CD4-positive, alpha-beta T cell (primary cell): ENCODE measurements around the gene ESR1. TPM values are rescaled to one million over a fixed set of nuclear protein-coding genes. Genes with fewer than 3 reads are reported as not detected.

ENCODE experiments used
- ATAC-seq: fragments of 200-7000 bp; cut with Tn5 transposase; one replicate; pipeline ENCODE4 v1.10.0; 2022; ENCODE audit warnings: mild to moderate bottlenecking; ENCODE audit not compliant: poor library complexity
- CTCF ChIA-PET: fragments of 350-600 bp; sonication (Branson Sonifier 250); formaldehyde crosslinking; loops from one replicate; lab custom pipeline; 2021; ENCODE audit warnings: antibody characterized with exemption, inconsistent platforms; lab: Charles Lee
- POLR2A ChIA-PET: fragments of 350-600 bp; sonication (Branson Sonifier 250); formaldehyde crosslinking; loops from one replicate; lab custom pipeline; 2021; ENCODE audit warnings: antibody characterized with exemption, inconsistent platforms; lab: Charles Lee
- DNase-seq, 14 experiments: peaks; one replicate each; pipeline ENCODE4 v3.0.0-alpha.2; 2013 to 2020; ENCODE audit warnings: mixed read lengths in 2 of 14
- H3K27ac ChIP-seq, 2 donors: one replicate each; pipeline versions ENCODE4 v1.5.1 to v1.7.0; 2013; ENCODE audit warnings: low read length in 2 of 2, low read depth in 1 of 2, mild to moderate bottlenecking in 1 of 2
- H3K27me3 ChIP-seq, 2 experiments: 1 replicate in 1 of 2; 2 replicates in 1 of 2; pipeline versions ENCODE4 v1.6.1 to v1.7.0; 2013; ENCODE audit warnings: low read length in 2 of 2, control low read depth in 1 of 2, mild to moderate bottlenecking in 1 of 2, moderate library complexity in 1 of 2; ENCODE audit not compliant: insufficient read depth in 2 of 2, control insufficient read depth in 1 of 2
- H3K36me3 ChIP-seq: one replicate; pipeline ENCODE4 v1.6.1; 2013; ENCODE audit warnings: low read length, control low read depth; ENCODE audit not compliant: insufficient read depth
- H3K4me1 ChIP-seq: one replicate; pipeline ENCODE4 v1.6.1; 2013; ENCODE audit warnings: low read length, control low read depth; ENCODE audit not compliant: insufficient read depth
- H3K4me3 ChIP-seq: one replicate; pipeline ENCODE4 v1.5.1; 2013; ENCODE audit warnings: mild to moderate bottlenecking, low read length, moderate library complexity
- H3K9me3 ChIP-seq, 2 experiments: 1 replicate in 1 of 2; 2 replicates in 1 of 2; pipeline versions ENCODE4 v1.6.1 to v1.7.0; 2013; ENCODE audit warnings: low read length in 2 of 2, mild to moderate bottlenecking in 2 of 2, control low read depth in 1 of 2, moderate library complexity in 1 of 2; ENCODE audit not compliant: control insufficient read depth in 1 of 2, insufficient read depth in 1 of 2
- H3K27ac Mint-ChIP-seq: one replicate; pipeline ENCODE4 v1.8.0; 2020; ENCODE audit warnings: mixed read lengths
- H3K27me3 Mint-ChIP-seq: one replicate; pipeline ENCODE4 v1.8.0; 2021; ENCODE audit warnings: mixed read lengths
- H3K36me3 Mint-ChIP-seq: one replicate; pipeline ENCODE4 v1.8.0; 2021; ENCODE audit warnings: low read depth, mixed read lengths
- H3K4me1 Mint-ChIP-seq: one replicate; pipeline ENCODE4 v1.8.0; 2021; ENCODE audit warnings: low read depth, mixed read lengths
- H3K4me3 Mint-ChIP-seq: one replicate; pipeline ENCODE4 v1.8.0; 2020; ENCODE audit warnings: mild to moderate bottlenecking, mixed read lengths
- H3K9me3 Mint-ChIP-seq: one replicate; pipeline ENCODE4 v1.8.0; 2020; ENCODE audit warnings: mixed read lengths
- intact Hi-C, 2 experiments: fragments of 100-400 bp; cut with DNase I in 1 of 2; cut with micrococcal nuclease in 1 of 2; formaldehyde crosslinking; loops; one replicate each; pipeline versions ENCODE4 v1.15.1 to v1.9.0; 2023 to 2025; cut with DNase I, micrococcal nuclease
- total RNA-seq, 174 experiments: library from RNA in 2 of 174; stranded (reverse) in 2 of 174; gene quantifications; one replicate each; pipeline ENCODE4 v1.2.3 and lab custom pipeline; 2021 to 2026
- TF ChIP-seq, protein P1 (sequence below): fragments of 200-600 bp; IDR thresholded peaks from one replicate; pipeline ENCODE4 v1.8.0; 2022; ENCODE audit warnings: antibody characterized with exemption, mild to moderate bottlenecking

ESR1 gene
- total RNA-seq, 2 experiments from 2014 or later, result 2.6 to 2.8 TPM

DNA sequence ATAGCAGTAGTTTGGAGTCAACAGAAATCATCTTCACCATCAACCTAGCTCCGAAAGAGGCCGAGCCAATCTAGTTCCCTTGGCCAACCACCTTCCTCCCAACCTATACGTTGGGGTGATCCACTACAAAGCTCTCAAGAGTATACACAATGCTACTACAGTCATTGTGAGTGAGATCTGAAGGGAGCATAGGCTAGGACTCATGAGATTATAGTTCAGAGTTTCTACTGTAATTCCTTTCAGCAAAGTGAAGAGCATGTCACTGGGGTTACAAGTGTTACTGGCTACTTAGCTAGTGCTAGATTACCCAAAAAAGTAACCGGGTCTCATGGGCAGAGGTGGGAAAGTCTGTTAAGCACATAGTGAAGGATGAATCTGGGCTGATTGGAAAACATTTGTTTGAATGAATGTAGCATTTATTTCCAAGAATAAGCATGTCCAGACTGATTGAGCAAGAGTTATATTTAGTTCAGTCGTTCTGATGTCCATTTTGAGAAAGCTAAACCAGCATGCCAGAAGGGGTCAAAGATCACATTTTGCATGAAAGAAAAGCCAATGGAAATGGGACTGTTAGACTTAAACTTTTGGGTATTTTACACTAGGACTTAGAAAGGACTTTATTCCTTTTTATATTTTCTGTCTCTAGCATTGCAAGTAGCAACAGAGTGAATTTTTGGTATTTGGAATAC, 10.5 kb upstream of the ESR1 start:
- no peaks in the 10 kb centered on the region for H3K4me1 ChIP-seq
- CTCF ChIA-PET, result no interaction called here

DNA sequence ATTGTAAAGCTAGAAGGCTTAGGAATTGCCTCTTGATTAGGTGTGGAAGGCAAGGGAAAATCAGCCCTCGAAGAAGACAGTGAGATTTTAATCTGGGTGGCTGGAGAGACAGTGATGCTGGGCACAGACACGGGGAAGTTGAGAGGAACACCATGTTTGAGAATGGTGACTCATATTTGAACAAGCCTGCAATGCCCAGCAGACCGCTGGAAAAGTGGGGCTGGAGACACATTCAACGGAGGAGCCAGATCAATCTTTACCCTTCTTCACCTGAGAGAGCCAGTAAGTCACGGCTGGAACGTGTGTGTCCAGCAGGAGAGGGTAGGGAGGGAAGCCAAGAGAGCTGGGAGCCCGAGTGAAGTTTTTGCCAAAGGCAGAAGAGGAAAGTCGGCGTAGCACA, 3.7 kb upstream of the ESR1 start:
- Mint-ChIP-seq H3K36me3 (no peaks in the 10 kb centered on the region), H3K27me3 (peaks cover 47% of the 10 kb centered on the region), H3K4me1 (peaks cover 10% of the 10 kb centered on the region), H3K27ac (no peak overlapping the region), H3K4me3 (no peak overlapping the region), H3K9me3 (no peaks in the 10 kb centered on the region)
- CTCF ChIA-PET, result no interaction called here
- POLR2A ChIA-PET, result no interaction called here
- TF ChIP-seq, protein P1, sequence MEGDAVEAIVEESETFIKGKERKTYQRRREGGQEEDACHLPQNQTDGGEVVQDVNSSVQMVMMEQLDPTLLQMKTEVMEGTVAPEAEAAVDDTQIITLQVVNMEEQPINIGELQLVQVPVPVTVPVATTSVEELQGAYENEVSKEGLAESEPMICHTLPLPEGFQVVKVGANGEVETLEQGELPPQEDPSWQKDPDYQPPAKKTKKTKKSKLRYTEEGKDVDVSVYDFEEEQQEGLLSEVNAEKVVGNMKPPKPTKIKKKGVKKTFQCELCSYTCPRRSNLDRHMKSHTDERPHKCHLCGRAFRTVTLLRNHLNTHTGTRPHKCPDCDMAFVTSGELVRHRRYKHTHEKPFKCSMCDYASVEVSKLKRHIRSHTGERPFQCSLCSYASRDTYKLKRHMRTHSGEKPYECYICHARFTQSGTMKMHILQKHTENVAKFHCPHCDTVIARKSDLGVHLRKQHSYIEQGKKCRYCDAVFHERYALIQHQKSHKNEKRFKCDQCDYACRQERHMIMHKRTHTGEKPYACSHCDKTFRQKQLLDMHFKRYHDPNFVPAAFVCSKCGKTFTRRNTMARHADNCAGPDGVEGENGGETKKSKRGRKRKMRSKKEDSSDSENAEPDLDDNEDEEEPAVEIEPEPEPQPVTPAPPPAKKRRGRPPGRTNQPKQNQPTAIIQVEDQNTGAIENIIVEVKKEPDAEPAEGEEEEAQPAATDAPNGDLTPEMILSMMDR, result no peak
- no peak for DNase-seq
- intact Hi-C loops, result no loop called here
- ATAC-seq, result no peak
- Histone ChIP-seq H3K9me3 (peaks cover 0 to 10% of the 10 kb centered on the region in 2 experiments), H3K4me1 (peaks cover 13% of the 10 kb centered on the region), H3K27me3 (peaks cover 13 to 31% of the 10 kb centered on the region in 2 experiments), H3K4me3 (no peak overlapping the region), H3K27ac (no peak overlapping the region), H3K36me3 (no peaks in the 10 kb centered on the region)

More for the DNA sequence above, 10.5 kb upstream of the ESR1 start:
- H3K36me3 Mint-ChIP-seq, result no peaks in the 10 kb centered on the region
- H3K27ac Mint-ChIP-seq, result no peak overlapping the region
- POLR2A ChIA-PET, result no interaction called here
- Histone ChIP-seq H3K36me3 (no peaks in the 10 kb centered on the region), H3K27ac (no peak overlapping the region), H3K27me3 (no peaks in the 10 kb centered on the region), H3K4me3 (no peak overlapping the region), H3K9me3 (peaks cover 0 to 9% of the 10 kb centered on the region in 2 experiments)
- TF ChIP-seq, protein P1, result no peak
- no peak for ATAC-seq
- intact Hi-C loops, result no loop called here
- no peaks in the 10 kb centered on the region for H3K4me1 Mint-ChIP-seq
- no peak for DNase-seq
- peaks cover 10% of the 10 kb centered on the region for H3K27me3 Mint-ChIP-seq
- H3K4me3 Mint-ChIP-seq, result no peak overlapping the region
- H3K9me3 Mint-ChIP-seq, result no peaks in the 10 kb centered on the region

DNA sequence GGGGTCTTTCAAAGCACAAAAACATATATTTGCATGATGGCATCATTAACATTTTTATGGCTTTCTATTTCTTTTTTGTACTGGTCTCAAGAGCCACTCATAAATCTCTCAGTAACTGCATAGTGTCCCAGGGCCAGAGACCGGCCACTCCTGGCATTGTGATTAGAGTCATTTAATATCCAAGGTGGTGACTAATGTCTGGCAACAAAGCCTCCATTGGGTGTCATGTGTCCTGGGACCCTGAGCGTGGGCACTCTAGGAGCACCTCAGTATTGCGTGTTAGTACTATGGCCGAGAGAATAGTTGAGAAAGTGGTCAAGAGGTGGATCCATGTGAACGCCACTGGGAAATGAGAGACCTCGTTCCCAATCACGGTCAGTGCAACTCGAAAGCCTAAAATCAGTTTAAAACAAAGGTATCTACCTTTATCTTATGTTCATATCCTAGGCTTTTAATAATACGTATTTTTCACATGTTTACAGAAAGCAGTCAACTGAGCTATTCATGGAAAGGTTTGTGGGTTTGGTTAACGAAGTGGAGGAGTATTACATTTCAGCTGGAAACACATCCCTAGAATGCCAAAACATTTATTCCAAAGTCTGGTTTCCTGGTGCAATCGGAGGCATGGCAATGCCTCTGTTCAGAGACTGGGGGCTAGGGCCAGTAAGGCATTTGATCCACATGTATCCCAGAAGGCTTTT, 2.7 kb upstream of the ESR1 start:
- no peak for ATAC-seq
- Histone ChIP-seq H3K4me3 (no peak overlapping the region), H3K27ac (no peak overlapping the region), H3K36me3 (no peaks in the 10 kb centered on the region), H3K27me3 (peaks cover 21 to 39% of the 10 kb centered on the region in 2 experiments), H3K9me3 (peaks cover 0 to 13% of the 10 kb centered on the region in 2 experiments), H3K4me1 (peaks cover 13% of the 10 kb centered on the region)
- H3K27me3 Mint-ChIP-seq, result peaks cover 51% of the 10 kb centered on the region
- intact Hi-C loops, result no loop called here
- no peaks in the 10 kb centered on the region for H3K36me3 Mint-ChIP-seq
- H3K9me3 Mint-ChIP-seq, result no peaks in the 10 kb centered on the region
- H3K4me3 Mint-ChIP-seq, result no peak overlapping the region
- H3K4me1 Mint-ChIP-seq, result peaks cover 15% of the 10 kb centered on the region
- POLR2A ChIA-PET, result no interaction called here
- CTCF ChIA-PET, result no interaction called here
- DNase-seq, result no peak
- TF ChIP-seq, protein P1, result no peak
- no peak overlapping the region for H3K27ac Mint-ChIP-seq
